Liver (tissue), 3 donors: ENCODE measurements around the gene STAG3.

Experiments used
- HNF4A ChIP-seq, 2 donors: conservative IDR thresholded peaks; 2 replicates each; pipeline ENCODE4 v1.6.1; 2016; ENCODE audit warnings: antibody characterized with exemption in 2 of 2, mild to moderate bottlenecking in 2 of 2
- SP1 ChIP-seq: IDR thresholded peaks from 2 replicates; pipeline ENCODE4 v1.6.1; 2018; ENCODE audit warnings: antibody characterized with exemption, mild to moderate bottlenecking
- TAF1 ChIP-seq: conservative IDR thresholded peaks from 2 replicates; pipeline ENCODE4 v1.6.1; 2016; ENCODE audit warnings: antibody characterized with exemption, mild to moderate bottlenecking
- YY1 ChIP-seq: IDR thresholded peaks from 2 replicates; pipeline ENCODE4 v1.6.1; 2016; ENCODE audit warnings: antibody characterized with exemption, mild to moderate bottlenecking
- TF ChIP-seq, protein P1 (sequence below): IDR thresholded peaks from 2 replicates; pipeline ENCODE4 v1.6.1; 2016; ENCODE audit warnings: antibody characterized with exemption
- TF ChIP-seq, protein P2 (sequence below): fragments of 150-350 bp; IDR thresholded peaks from 2 replicates; pipeline ENCODE4 v1.5.1; 2017; ENCODE audit warnings: improper control_type of control experiment, low read depth, low read length; ENCODE audit not compliant: missing input control
- TF ChIP-seq, protein P3 (sequence below): IDR thresholded peaks from 2 replicates; pipeline ENCODE4 v1.6.1; 2016; ENCODE audit warnings: antibody characterized with exemption, mild to moderate bottlenecking
- TF ChIP-seq, protein P4 (sequence below): IDR thresholded peaks from 2 replicates; pipeline ENCODE4 v1.6.1; 2016; ENCODE audit warnings: antibody characterized with exemption
- donor health status: healthy.
- donor health status: healthy.

DNA sequence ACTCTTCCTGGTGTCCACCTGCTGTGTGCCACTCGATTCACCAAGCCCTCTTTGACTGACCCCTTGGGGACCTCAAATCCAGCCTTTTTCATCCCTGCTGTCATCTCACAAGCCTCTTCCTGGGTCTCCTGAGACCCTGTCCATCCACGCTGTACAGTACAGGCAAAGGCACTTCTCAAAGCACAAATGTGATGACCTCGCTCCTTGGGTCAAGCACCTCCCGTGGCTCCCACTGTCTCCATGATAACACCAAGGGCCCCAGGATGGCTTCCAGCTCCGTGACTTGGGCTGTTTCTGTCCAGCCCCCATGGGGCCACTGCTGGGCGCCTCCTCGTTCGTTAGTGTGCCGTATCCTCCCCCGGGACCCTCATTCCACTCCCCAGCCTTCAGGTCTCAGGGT lies 70.8 kb downstream of the STAG3 start:
- TF ChIP-seq, protein P1, sequence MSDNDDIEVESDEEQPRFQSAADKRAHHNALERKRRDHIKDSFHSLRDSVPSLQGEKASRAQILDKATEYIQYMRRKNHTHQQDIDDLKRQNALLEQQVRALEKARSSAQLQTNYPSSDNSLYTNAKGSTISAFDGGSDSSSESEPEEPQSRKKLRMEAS = no peak
- TF ChIP-seq HNF4A (conservative IDR thresholded peaks at IDR 0.05) (no peak), YY1 (no peak), TAF1 (no peak), SP1 (no peak)
- TF ChIP-seq, protein P2, sequence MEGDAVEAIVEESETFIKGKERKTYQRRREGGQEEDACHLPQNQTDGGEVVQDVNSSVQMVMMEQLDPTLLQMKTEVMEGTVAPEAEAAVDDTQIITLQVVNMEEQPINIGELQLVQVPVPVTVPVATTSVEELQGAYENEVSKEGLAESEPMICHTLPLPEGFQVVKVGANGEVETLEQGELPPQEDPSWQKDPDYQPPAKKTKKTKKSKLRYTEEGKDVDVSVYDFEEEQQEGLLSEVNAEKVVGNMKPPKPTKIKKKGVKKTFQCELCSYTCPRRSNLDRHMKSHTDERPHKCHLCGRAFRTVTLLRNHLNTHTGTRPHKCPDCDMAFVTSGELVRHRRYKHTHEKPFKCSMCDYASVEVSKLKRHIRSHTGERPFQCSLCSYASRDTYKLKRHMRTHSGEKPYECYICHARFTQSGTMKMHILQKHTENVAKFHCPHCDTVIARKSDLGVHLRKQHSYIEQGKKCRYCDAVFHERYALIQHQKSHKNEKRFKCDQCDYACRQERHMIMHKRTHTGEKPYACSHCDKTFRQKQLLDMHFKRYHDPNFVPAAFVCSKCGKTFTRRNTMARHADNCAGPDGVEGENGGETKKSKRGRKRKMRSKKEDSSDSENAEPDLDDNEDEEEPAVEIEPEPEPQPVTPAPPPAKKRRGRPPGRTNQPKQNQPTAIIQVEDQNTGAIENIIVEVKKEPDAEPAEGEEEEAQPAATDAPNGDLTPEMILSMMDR = no peak
- TF ChIP-seq, protein P3, sequence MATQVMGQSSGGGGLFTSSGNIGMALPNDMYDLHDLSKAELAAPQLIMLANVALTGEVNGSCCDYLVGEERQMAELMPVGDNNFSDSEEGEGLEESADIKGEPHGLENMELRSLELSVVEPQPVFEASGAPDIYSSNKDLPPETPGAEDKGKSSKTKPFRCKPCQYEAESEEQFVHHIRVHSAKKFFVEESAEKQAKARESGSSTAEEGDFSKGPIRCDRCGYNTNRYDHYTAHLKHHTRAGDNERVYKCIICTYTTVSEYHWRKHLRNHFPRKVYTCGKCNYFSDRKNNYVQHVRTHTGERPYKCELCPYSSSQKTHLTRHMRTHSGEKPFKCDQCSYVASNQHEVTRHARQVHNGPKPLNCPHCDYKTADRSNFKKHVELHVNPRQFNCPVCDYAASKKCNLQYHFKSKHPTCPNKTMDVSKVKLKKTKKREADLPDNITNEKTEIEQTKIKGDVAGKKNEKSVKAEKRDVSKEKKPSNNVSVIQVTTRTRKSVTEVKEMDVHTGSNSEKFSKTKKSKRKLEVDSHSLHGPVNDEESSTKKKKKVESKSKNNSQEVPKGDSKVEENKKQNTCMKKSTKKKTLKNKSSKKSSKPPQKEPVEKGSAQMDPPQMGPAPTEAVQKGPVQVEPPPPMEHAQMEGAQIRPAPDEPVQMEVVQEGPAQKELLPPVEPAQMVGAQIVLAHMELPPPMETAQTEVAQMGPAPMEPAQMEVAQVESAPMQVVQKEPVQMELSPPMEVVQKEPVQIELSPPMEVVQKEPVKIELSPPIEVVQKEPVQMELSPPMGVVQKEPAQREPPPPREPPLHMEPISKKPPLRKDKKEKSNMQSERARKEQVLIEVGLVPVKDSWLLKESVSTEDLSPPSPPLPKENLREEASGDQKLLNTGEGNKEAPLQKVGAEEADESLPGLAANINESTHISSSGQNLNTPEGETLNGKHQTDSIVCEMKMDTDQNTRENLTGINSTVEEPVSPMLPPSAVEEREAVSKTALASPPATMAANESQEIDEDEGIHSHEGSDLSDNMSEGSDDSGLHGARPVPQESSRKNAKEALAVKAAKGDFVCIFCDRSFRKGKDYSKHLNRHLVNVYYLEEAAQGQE = no peak
- TF ChIP-seq, protein P4, sequence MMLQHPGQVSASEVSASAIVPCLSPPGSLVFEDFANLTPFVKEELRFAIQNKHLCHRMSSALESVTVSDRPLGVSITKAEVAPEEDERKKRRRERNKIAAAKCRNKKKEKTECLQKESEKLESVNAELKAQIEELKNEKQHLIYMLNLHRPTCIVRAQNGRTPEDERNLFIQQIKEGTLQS = no peak
